VCaP (cell line): ENCODE data around the gene PILRB.

Experiments used
- H3K27ac ChIP-seq: fragments of 450-650 bp; 2 replicates; pipeline ENCODE4 v1.5.1; 2017
- CTCF ChIP-seq: fragments of 450-650 bp; conservative IDR thresholded peaks from 2 replicates; pipeline ENCODE4 v1.5.1; 2017; ENCODE audit warnings: mild to moderate bottlenecking, moderate library complexity

PILRB gene

GRCh38 chr7:100415448-100415847 lies 57.5 kb downstream of the PILRB start:
- no peak for TF ChIP-seq CTCF
- no peak overlapping the region for H3K27ac ChIP-seq
